GM23338 (cell line): Measurements from ENCODE around the gene DCT. TPM values are rescaled to one million over a fixed set of nuclear protein-coding genes. Genes with fewer than 3 reads are reported as not detected.

Experiments
- ATAC-seq: fragments of 200-7000 bp; cut with Tn5 transposase; 3 replicates; pipeline ENCODE4 v1.9.1; 2020
- DNase-seq: peaks from one replicate; pipeline ENCODE4 v3.0.0-alpha.2; 2015; ENCODE audit warnings: low spot score
- H2AFZ ChIP-seq: fragments of 200-600 bp; sonication (generic); 2 replicates; pipeline ENCODE4 v1.8.0; 2016; ENCODE audit warnings: antibody characterized with exemption, mild to moderate bottlenecking, moderate library complexity
- H3F3A ChIP-seq: fragments of 200-600 bp; sonication (generic); replicated peaks from 2 replicates; pipeline ENCODE4 v1.8.0; 2017; ENCODE audit warnings: antibody characterized with exemption, mixed run types, low read depth
- H3K27ac ChIP-seq: fragments of 200-600 bp; sonication (generic); 2 replicates; pipeline ENCODE4 v1.6.1; 2016; ENCODE audit warnings: low read depth
- H3K27me3 ChIP-seq: fragments of 200-600 bp; sonication (generic); 2 replicates; pipeline ENCODE4 v1.8.0; 2016; ENCODE audit warnings: mild to moderate bottlenecking, mixed run types, moderate library complexity; ENCODE audit not compliant: insufficient read depth
- H3K36me3 ChIP-seq: fragments of 200-600 bp; sonication (generic); 2 replicates; pipeline ENCODE4 v1.8.0; 2016; ENCODE audit warnings: mild to moderate bottlenecking; ENCODE audit not compliant: insufficient read depth
- H3K4me1 ChIP-seq: fragments of 200-600 bp; sonication (generic); 2 replicates; pipeline ENCODE4 v1.8.0; 2016; ENCODE audit warnings: mild to moderate bottlenecking, moderate library complexity; ENCODE audit not compliant: insufficient read depth
- H3K4me2 ChIP-seq: fragments of 200-600 bp; sonication (generic); 2 replicates; pipeline ENCODE4 v1.7.1; 2017; ENCODE audit warnings: mixed run types
- H3K4me3 ChIP-seq: fragments of 200-600 bp; sonication (generic); 2 replicates; pipeline ENCODE4 v1.6.1; 2016; ENCODE audit warnings: mixed run types
- H3K79me2 ChIP-seq: fragments of 200-600 bp; sonication (generic); replicated peaks from 2 replicates; pipeline ENCODE4 v1.8.0; 2017; ENCODE audit warnings: mild to moderate bottlenecking; ENCODE audit not compliant: insufficient read depth
- H3K9me2 ChIP-seq: fragments of 200-600 bp; sonication (generic); 2 replicates; pipeline ENCODE4 v1.8.0; 2017; ENCODE audit not compliant: insufficient read depth
- H4K20me1 ChIP-seq: fragments of 200-600 bp; sonication (generic); replicated peaks from 2 replicates; pipeline ENCODE4 v1.8.0; 2017; ENCODE audit warnings: mild to moderate bottlenecking; ENCODE audit not compliant: insufficient read depth
- H3K27ac Mint-ChIP-seq: 2 replicates; pipeline ENCODE4 v1.8.0; 2020; ENCODE audit warnings: inconsistent platforms, mild to moderate bottlenecking, moderate library complexity, mixed read lengths
- H3K27me3 Mint-ChIP-seq: 3 replicates; pipeline ENCODE4 v1.8.0; 2022; ENCODE audit warnings: low read depth, mild to moderate bottlenecking, moderate library complexity, mixed read lengths, inconsistent platforms; ENCODE audit not compliant: insufficient read depth, poor library complexity
- H3K36me3 Mint-ChIP-seq: 3 replicates; pipeline ENCODE4 v1.8.0; 2021; ENCODE audit warnings: low read depth, mild to moderate bottlenecking, inconsistent platforms, moderate library complexity, mixed read lengths
- H3K4me1 Mint-ChIP-seq: 3 replicates; pipeline ENCODE4 v1.8.0; 2020; ENCODE audit warnings: mild to moderate bottlenecking, inconsistent platforms, mixed read lengths
- H3K4me3 Mint-ChIP-seq: 3 replicates; pipeline ENCODE4 v1.8.0; 2021; ENCODE audit warnings: moderate library complexity, mild to moderate bottlenecking, inconsistent platforms, mixed read lengths
- H3K9me3 Mint-ChIP-seq: 3 replicates; pipeline ENCODE4 v1.8.0; 2020; ENCODE audit warnings: moderate library complexity, mild to moderate bottlenecking, inconsistent platforms, mixed read lengths
- CREB1 ChIP-seq: fragments of 250-450 bp; sonication (Bioruptor Pico); IDR thresholded peaks from 2 replicates; pipeline ENCODE4 v1.5.0; 2020; ENCODE audit warnings: low read depth, mild to moderate bottlenecking, moderate library complexity
- EZH2 ChIP-seq: fragments of 200-600 bp; sonication (generic); IDR thresholded peaks from one replicate; pipeline ENCODE4 v1.8.0; 2017; ENCODE audit warnings: antibody characterized with exemption, mild to moderate bottlenecking, low read depth; ENCODE audit not compliant: unreplicated experiment
- NANOG ChIP-seq: IDR thresholded peaks from 2 replicates; pipeline ENCODE4 v1.6.1; 2016; ENCODE audit warnings: antibody characterized with exemption, borderline replicate concordance
- ZNF114 ChIP-seq: fragments of 250-450 bp; sonication (Bioruptor Pico); IDR thresholded peaks from 2 replicates; pipeline ENCODE4 v1.5.0; 2020; ENCODE audit warnings: mild to moderate bottlenecking, moderate library complexity
- ZNF331 ChIP-seq: fragments of 250-450 bp; sonication (Bioruptor Pico); IDR thresholded peaks from 2 replicates; pipeline ENCODE4 v1.5.0; 2020; ENCODE audit warnings: low read depth, mild to moderate bottlenecking, moderate library complexity
- ZNF462 ChIP-seq: fragments of 250-450 bp; sonication (Bioruptor Pico); IDR thresholded peaks from 2 replicates; pipeline ENCODE4 v1.5.0; 2020; ENCODE audit warnings: mild to moderate bottlenecking, moderate library complexity
- polyA plus RNA-seq: library from polyadenylated mRNA; unstranded; fragments of >200 nt; fragmentation: Nextera tagmentation; extraction: Ambion mirVana; gene quantifications from 2 replicates; pipeline ENCODE4 v1.2.1, GENCODE V29; 2016
- total RNA-seq: library from RNA; depleted of rRNA; stranded (reverse); fragments of >200 nt; shearing (Covaris generic); gene quantifications from 2 replicates; pipeline ENCODE4 v1.2.3, GENCODE V29; 2014
- TF ChIP-seq, protein P1 (sequence below): IDR thresholded peaks from one replicate; pipeline ENCODE4 v1.6.1; 2018; ENCODE audit warnings: antibody characterized with exemption; ENCODE audit not compliant: unreplicated experiment

DCT gene
- total and polyA plus RNA-seq, 2 experiments from 2014 or later: 0.14 TPM; not detected in 1

DNA sequence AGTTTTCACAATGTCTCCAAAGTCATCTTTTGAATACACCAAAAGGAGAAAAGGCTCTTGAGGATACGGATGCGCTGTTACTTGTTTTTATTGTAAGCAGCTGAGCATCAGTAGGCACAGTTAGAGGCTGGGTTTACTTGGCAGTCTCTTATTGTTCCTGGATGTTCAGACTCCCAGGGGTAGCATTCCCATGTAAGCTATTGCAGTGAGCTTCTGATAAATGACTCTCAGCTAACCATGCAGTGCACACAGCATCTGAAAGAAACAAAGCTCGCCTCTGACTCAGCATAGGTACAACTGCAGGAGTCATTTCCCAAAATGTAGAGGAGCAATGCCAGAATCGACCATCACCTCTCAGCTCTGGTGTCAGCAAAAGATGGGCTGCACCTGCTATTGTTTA lies 84.8 kb downstream of the DCT start:
- Histone ChIP-seq H3K4me3 (no peak overlapping the region), H3F3A (no peaks in the 10 kb centered on the region), H3K4me2 (no peak overlapping the region), H3K27me3 (no peaks in the 10 kb centered on the region), H2AFZ (no peak overlapping the region), H3K4me1 (no peaks in the 10 kb centered on the region), H3K79me2 (no peaks in the 10 kb centered on the region), H3K27ac (no peak overlapping the region), H3K36me3 (no peaks in the 10 kb centered on the region), H4K20me1 (no peaks in the 10 kb centered on the region), H3K9me2 (0 out of 2 replicates have a peak, but pooled peaks cover 7% of the 10 kb centered on the region)
- no peaks in the 10 kb centered on the region; the same call in 2 of the 3 replicates for H3K4me1 Mint-ChIP-seq
- TF ChIP-seq, protein P1, sequence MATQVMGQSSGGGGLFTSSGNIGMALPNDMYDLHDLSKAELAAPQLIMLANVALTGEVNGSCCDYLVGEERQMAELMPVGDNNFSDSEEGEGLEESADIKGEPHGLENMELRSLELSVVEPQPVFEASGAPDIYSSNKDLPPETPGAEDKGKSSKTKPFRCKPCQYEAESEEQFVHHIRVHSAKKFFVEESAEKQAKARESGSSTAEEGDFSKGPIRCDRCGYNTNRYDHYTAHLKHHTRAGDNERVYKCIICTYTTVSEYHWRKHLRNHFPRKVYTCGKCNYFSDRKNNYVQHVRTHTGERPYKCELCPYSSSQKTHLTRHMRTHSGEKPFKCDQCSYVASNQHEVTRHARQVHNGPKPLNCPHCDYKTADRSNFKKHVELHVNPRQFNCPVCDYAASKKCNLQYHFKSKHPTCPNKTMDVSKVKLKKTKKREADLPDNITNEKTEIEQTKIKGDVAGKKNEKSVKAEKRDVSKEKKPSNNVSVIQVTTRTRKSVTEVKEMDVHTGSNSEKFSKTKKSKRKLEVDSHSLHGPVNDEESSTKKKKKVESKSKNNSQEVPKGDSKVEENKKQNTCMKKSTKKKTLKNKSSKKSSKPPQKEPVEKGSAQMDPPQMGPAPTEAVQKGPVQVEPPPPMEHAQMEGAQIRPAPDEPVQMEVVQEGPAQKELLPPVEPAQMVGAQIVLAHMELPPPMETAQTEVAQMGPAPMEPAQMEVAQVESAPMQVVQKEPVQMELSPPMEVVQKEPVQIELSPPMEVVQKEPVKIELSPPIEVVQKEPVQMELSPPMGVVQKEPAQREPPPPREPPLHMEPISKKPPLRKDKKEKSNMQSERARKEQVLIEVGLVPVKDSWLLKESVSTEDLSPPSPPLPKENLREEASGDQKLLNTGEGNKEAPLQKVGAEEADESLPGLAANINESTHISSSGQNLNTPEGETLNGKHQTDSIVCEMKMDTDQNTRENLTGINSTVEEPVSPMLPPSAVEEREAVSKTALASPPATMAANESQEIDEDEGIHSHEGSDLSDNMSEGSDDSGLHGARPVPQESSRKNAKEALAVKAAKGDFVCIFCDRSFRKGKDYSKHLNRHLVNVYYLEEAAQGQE: no peak
- no peak for TF ChIP-seq EZH2
- TF ChIP-seq NANOG: no peak
- TF ChIP-seq ZNF331 (CRISPR knock-in tag): no peak
- TF ChIP-seq ZNF114 (CRISPR knock-in tag): no peak
- TF ChIP-seq ZNF462 (CRISPR knock-in tag): no peak
- TF ChIP-seq CREB1 (CRISPR knock-in tag): no peak
- no peaks in the 10 kb centered on the region for H3K9me3 Mint-ChIP-seq
- H3K36me3 Mint-ChIP-seq: peaks cover 3% of the 10 kb centered on the region; the same call in 1 of the 3 replicates
- DNase-seq (no peak), ATAC-seq (no peak)
- peaks cover 3% of the 10 kb centered on the region for H3K27me3 Mint-ChIP-seq
- no peak overlapping the region for H3K4me3 Mint-ChIP-seq
- H3K27ac Mint-ChIP-seq: no peak overlapping the region
